OCI-LY3 (cell line): ENCODE measurements around the gene S100A13.

ENCODE experiments used
- H2AFZ ChIP-seq: fragments of 200-600, 300-600 bp; shearing (Covaris generic); 2 replicates; pipeline ENCODE4 v1.6.0; 2014; ENCODE audit warnings: antibody characterized with exemption, low read depth, low read length
- H3K27ac ChIP-seq: fragments of 200-600, 300-600 bp; sonication (generic); 2 replicates; pipeline ENCODE4 v1.5.1; 2014; ENCODE audit warnings: mild to moderate bottlenecking, low read length, moderate library complexity, mixed read lengths
- H3K27me3 ChIP-seq: fragments of 200-600, 300-600 bp; sonication (generic); 2 replicates; pipeline ENCODE4 v1.6.1; 2014; ENCODE audit warnings: low read depth, low read length, mixed read lengths
- H3K36me3 ChIP-seq: fragments of 200-600, 300-600 bp; sonication (generic); replicated peaks from 2 replicates; pipeline ENCODE3; 2014; ENCODE audit warnings: low read depth, low read length, mixed read lengths
- H3K4me1 ChIP-seq: fragments of 300-600, 200-600 bp; sonication (generic); 2 replicates; pipeline ENCODE4 v1.6.1; 2014; ENCODE audit warnings: low read length, mixed read lengths
- H3K4me2 ChIP-seq: fragments of 200-600, 300-600 bp; sonication (generic); 2 replicates; pipeline ENCODE4 v1.6.1; 2014; ENCODE audit warnings: low read length, mixed read lengths
- H3K4me3 ChIP-seq: fragments of 300-600, 200-600 bp; sonication (generic); 2 replicates; pipeline ENCODE4 v1.5.1; 2014; ENCODE audit warnings: antibody characterized with exemption, mild to moderate bottlenecking, low read length, moderate library complexity
- H3K79me2 ChIP-seq: fragments of 300-600, 200-600 bp; shearing (Covaris generic); 2 replicates; pipeline ENCODE4 v1.6.1; 2014; ENCODE audit warnings: mild to moderate bottlenecking, low read length, mixed read lengths
- H3K9ac ChIP-seq: fragments of 300-600, 200-600 bp; shearing (Covaris generic); 2 replicates; pipeline ENCODE4 v1.6.0; 2014; ENCODE audit warnings: mild to moderate bottlenecking, low read length, moderate library complexity
- H3K9me3 ChIP-seq: fragments of 200-600, 300-600 bp; shearing (Covaris generic); 2 replicates; pipeline ENCODE4 v1.6.1; 2014; ENCODE audit warnings: low read length, mixed read lengths; ENCODE audit not compliant: insufficient read depth
- H4K20me1 ChIP-seq: fragments of 200-600, 300-600 bp; sonication (generic); 2 replicates; pipeline ENCODE4 v1.6.1; 2016; ENCODE audit warnings: low read length, mixed read lengths; ENCODE audit not compliant: insufficient read depth
- CTCF ChIP-seq: fragments of 200-600, 300-600 bp; sonication (generic); IDR thresholded peaks from 2 replicates; pipeline ENCODE4 v1.5.1; 2014; ENCODE audit warnings: antibody characterized with exemption, low read length, low read depth
- EZH2phosphoT487 ChIP-seq: fragments of 200-600 bp; shearing (Covaris generic); IDR thresholded peaks from 2 replicates; pipeline ENCODE4 v1.6.1; 2018; ENCODE audit warnings: antibody characterized with exemption, mixed run types, low read depth

S100A13 gene

DNA sequence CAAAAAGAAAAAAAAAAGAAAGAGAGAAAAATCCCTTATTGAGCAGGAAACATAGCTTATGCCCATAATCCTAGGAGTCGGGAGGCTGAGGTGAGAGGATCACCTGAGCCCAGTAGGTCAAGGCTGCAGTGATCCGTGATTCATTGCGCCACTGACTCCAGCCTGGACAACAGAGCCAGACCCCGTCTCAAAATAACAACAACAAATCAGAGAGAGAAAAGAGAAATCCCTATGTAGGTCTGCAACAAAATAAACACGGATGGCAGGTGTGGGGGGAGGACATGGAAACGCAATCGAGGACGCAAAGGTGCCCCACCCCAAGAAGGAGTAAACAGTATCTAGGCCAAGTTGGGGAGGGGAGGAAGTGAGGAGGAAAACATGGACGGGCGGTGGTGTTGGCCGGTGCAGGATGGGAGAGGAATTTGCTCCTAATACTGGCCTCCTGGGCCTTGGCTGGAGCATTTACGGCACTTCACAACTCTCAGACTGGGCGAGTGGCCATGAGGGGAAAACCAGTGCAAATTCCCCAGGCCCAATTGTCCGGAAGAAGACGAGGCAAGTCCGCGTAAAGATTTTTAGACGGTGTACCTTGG lies 6.0 kb upstream of the S100A13 start:
- no peaks in the 10 kb centered on the region for H3K9me3 ChIP-seq
- peaks cover 15% of the 10 kb centered on the region for H3K4me1 ChIP-seq
- H3K4me3 ChIP-seq, result peak overlapping the region; percentile 90
- TF ChIP-seq CTCF (no peak), EZH2phosphoT487 (no peak)
- peak overlapping the region; percentile 36; the same call in 1 of the 2 replicates for H3K9ac ChIP-seq
- H3K27ac ChIP-seq, result peak overlapping the region; percentile 96
- peaks cover 43% of the 10 kb centered on the region for H3K79me2 ChIP-seq
- peak overlapping the region; percentile 68 for H3K4me2 ChIP-seq
- H3K36me3 ChIP-seq, result peaks cover 25% of the 10 kb centered on the region
- no peaks in the 10 kb centered on the region for H3K27me3 ChIP-seq
- no peaks in the 10 kb centered on the region for H4K20me1 ChIP-seq
- 0 out of 2 replicates have a peak overlapping the region, but pooled peaks have one; percentile 24 for H2AFZ ChIP-seq

GRCh38 chr1:153631047-153632022 lies 4.0 kb upstream of the S100A13 start:
- Histone ChIP-seq H3K79me2 (peaks cover 24% of the 10 kb centered on the region), H3K27ac (no peak overlapping the region), H4K20me1 (no peaks in the 10 kb centered on the region), H3K4me1 (peaks cover 32% of the 10 kb centered on the region), H3K4me3 (no peak overlapping the region), H3K4me2 (no peak overlapping the region), H3K36me3 (peaks cover 8% of the 10 kb centered on the region), H3K9ac (no peak overlapping the region), H2AFZ (no peak overlapping the region), H3K27me3 (no peaks in the 10 kb centered on the region), H3K9me3 (no peaks in the 10 kb centered on the region)
- TF ChIP-seq EZH2phosphoT487 (no peak), CTCF (no peak)

DNA sequence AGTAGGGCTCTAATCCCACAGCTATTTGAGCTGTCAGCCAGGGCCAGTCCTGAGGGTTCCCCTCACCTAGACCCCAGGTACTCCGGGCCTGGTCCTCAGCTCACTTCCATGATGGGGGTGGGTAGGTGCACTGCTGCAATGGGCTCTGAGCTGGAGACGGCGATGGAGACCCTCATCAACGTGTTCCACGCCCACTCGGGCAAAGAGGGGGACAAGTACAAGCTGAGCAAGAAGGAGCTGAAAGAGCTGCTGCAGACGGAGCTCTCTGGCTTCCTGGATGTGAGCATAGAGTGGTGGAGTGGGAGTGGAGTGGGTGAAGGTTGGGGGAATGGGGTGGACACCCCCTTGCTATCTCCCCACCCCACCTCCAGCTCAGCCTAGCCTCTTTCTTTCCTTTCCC lies 3.1 kb upstream of the S100A13 start:
- Histone ChIP-seq H3K4me2 (no peak overlapping the region), H3K27me3 (no peaks in the 10 kb centered on the region), H2AFZ (no peak overlapping the region), H3K9me3 (no peaks in the 10 kb centered on the region), H3K79me2 (peaks cover 15% of the 10 kb centered on the region), H4K20me1 (no peaks in the 10 kb centered on the region), H3K27ac (no peak overlapping the region), H3K9ac (no peak overlapping the region), H3K4me3 (no peak overlapping the region), H3K36me3 (peaks cover 3% of the 10 kb centered on the region), H3K4me1 (peaks cover 27% of the 10 kb centered on the region)
- TF ChIP-seq CTCF (no peak), EZH2phosphoT487 (no peak)

GRCh38 chr1:153629971-153630370 lies 2.7 kb upstream of the S100A13 start:
- no peak overlapping the region for H3K27ac ChIP-seq

More at GRCh38 chr1:153629971-153630370, 2.7 kb upstream of the S100A13 start:
- H3K4me1 ChIP-seq, result peaks cover 25% of the 10 kb centered on the region
- no peaks in the 10 kb centered on the region for H4K20me1 ChIP-seq
- no peak overlapping the region for H2AFZ ChIP-seq
- TF ChIP-seq CTCF (no peak), EZH2phosphoT487 (no peak)
- no peaks in the 10 kb centered on the region for H3K9me3 ChIP-seq
- H3K27me3 ChIP-seq, result no peaks in the 10 kb centered on the region
- peaks cover 11% of the 10 kb centered on the region for H3K79me2 ChIP-seq
- no peak overlapping the region for H3K4me2 ChIP-seq
- H3K9ac ChIP-seq, result no peak overlapping the region
- no peak overlapping the region for H3K4me3 ChIP-seq
- peaks cover 4% of the 10 kb centered on the region for H3K36me3 ChIP-seq
